Measurements from ENCODE around the gene PLEKHA8. TPM values are rescaled to one million over a fixed set of nuclear protein-coding genes. Genes with fewer than 3 reads are reported as not detected.

The PLEKHA8 gene
- total RNA-seq, 1 donor from 2014 or later = 20.3 TPM

DNA sequence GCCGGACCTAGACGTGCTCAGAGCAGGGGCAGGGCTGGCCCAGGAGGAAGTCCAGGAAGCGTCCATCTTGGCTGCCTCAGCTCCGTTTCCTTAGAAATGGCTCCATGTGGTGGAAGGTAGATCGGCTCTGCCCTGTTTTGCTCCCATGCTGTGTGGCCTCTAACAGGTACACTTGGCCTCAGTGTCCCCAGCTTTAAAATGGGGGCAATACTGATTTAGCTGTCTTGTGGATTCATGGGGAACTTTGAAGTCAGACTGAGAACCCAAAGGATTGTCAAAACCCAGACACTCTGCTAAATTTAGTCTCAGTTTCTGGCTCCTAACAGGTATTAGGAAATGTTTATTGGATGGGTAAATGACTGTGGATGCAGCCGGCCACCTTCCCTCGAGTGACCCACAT is 122.5 kb downstream of the PLEKHA8 start:
- Mint-ChIP-seq H3K27me3 (ENCODE audit: low read depth) (no peaks in the 10 kb centered on the region), H3K9me3 (ENCODE audit: low read depth) (no peaks in the 10 kb centered on the region), H3K4me1 (ENCODE audit: low read depth) (no peaks in the 10 kb centered on the region), H3K36me3 (ENCODE audit: low read depth) (peaks cover 12% of the 10 kb centered on the region), H3K4me3 (ENCODE audit: unreplicated experiment) (no peak overlapping the region), H3K27ac (ENCODE audit: unreplicated experiment) (no peak overlapping the region)
- TF ChIP-seq, protein P1, sequence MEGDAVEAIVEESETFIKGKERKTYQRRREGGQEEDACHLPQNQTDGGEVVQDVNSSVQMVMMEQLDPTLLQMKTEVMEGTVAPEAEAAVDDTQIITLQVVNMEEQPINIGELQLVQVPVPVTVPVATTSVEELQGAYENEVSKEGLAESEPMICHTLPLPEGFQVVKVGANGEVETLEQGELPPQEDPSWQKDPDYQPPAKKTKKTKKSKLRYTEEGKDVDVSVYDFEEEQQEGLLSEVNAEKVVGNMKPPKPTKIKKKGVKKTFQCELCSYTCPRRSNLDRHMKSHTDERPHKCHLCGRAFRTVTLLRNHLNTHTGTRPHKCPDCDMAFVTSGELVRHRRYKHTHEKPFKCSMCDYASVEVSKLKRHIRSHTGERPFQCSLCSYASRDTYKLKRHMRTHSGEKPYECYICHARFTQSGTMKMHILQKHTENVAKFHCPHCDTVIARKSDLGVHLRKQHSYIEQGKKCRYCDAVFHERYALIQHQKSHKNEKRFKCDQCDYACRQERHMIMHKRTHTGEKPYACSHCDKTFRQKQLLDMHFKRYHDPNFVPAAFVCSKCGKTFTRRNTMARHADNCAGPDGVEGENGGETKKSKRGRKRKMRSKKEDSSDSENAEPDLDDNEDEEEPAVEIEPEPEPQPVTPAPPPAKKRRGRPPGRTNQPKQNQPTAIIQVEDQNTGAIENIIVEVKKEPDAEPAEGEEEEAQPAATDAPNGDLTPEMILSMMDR (IDR thresholded peaks at IDR 0.05) = no peak
- no peak for DNase-seq (ENCODE audit: low spot score)

DNA sequence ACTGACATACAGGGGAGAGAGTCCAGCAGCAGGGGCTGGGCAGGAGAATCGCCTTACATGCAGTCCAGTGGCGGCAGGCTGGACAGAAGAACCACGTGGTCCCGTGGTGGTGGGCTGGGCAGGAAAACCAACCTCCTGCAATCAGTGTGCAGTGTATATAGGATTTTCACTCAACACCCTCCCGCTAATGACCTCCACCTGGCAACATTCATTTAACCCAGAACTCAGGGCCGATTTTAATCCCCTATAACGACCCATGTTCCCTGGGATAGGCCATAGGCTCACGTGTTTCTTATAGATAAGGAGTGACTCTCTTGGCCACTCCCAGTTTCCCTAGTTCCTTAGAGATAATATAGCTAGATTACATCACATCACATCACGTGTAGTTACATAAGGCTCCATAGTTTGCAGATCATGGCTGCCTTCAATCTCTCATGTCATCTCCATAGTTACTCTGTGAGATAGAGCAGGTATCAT is 125.9 kb downstream of the PLEKHA8 start:
- Mint-ChIP-seq H3K27ac (ENCODE audit: unreplicated experiment) (no peak overlapping the region), H3K4me1 (ENCODE audit: low read depth) (no peaks in the 10 kb centered on the region), H3K4me3 (ENCODE audit: unreplicated experiment) (no peak overlapping the region), H3K27me3 (ENCODE audit: low read depth) (no peaks in the 10 kb centered on the region), H3K9me3 (ENCODE audit: low read depth) (no peaks in the 10 kb centered on the region), H3K36me3 (ENCODE audit: low read depth) (peaks cover 12% of the 10 kb centered on the region)
- TF ChIP-seq, protein P1 (IDR thresholded peaks at IDR 0.05) = no peak
- no peak for DNase-seq (ENCODE audit: low spot score)

DNA sequence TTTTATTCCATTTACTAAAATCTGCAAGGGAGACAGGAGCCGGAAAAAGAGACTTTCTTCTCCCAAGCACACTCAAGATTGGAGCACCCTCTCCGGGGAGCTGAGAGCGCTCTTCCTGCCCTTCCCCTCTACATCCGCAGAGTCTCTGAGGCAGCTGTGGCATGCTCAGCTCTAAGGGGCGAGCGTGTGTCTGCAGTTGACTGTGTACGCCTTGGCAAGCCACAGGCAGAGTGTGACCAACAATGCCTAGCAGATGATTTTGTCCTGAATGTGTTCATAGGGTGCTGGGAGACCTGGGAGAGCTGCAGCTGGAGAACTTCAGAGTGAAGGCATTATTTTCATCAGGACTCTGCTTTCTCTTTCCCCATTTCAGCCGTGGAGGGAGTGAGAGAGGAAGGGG is 127.3 kb downstream of the PLEKHA8 start:
- H3K4me3 Mint-ChIP-seq (ENCODE audit: unreplicated experiment) = no peak overlapping the region
- H3K4me1 Mint-ChIP-seq (ENCODE audit: low read depth) = peaks cover 2% of the 10 kb centered on the region
- no peak for DNase-seq (ENCODE audit: low spot score)
- no peaks in the 10 kb centered on the region for H3K27me3 Mint-ChIP-seq (ENCODE audit: low read depth)
- H3K9me3 Mint-ChIP-seq (ENCODE audit: low read depth) = no peaks in the 10 kb centered on the region
- TF ChIP-seq, protein P1 (IDR thresholded peaks at IDR 0.05) = no peak
- H3K27ac Mint-ChIP-seq (ENCODE audit: unreplicated experiment) = no peak overlapping the region
- peaks cover 10% of the 10 kb centered on the region for H3K36me3 Mint-ChIP-seq (ENCODE audit: low read depth)

DNA sequence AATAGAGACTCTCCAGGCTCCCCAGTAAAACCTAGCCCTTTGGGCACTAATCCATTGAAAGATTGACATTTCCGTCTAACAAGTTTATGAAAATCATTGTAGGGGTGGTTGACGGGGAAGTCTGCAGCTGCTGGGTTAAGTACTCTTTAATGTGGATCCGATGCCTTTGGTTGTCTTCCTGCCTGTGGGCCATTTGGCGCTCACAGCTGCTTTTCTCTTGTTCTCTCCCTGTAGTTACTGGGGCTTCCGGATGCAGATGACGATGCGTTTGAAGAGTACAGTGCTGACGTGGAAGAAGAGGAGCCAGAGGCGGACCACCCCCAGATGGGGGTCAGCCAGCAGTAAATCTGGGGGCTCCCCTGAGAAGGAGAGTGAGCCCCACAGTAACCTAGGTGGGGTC is 129.0 kb downstream of the PLEKHA8 start:
- Mint-ChIP-seq H3K36me3 (ENCODE audit: low read depth) (peaks cover 5% of the 10 kb centered on the region), H3K27me3 (ENCODE audit: low read depth) (no peaks in the 10 kb centered on the region), H3K4me3 (ENCODE audit: unreplicated experiment) (no peak overlapping the region), H3K27ac (ENCODE audit: unreplicated experiment) (no peak overlapping the region), H3K4me1 (ENCODE audit: low read depth) (peaks cover 5% of the 10 kb centered on the region), H3K9me3 (ENCODE audit: low read depth) (no peaks in the 10 kb centered on the region)
- DNase-seq (ENCODE audit: low spot score) = no peak
- TF ChIP-seq, protein P1 (IDR thresholded peaks at IDR 0.05) = no peak

DNA sequence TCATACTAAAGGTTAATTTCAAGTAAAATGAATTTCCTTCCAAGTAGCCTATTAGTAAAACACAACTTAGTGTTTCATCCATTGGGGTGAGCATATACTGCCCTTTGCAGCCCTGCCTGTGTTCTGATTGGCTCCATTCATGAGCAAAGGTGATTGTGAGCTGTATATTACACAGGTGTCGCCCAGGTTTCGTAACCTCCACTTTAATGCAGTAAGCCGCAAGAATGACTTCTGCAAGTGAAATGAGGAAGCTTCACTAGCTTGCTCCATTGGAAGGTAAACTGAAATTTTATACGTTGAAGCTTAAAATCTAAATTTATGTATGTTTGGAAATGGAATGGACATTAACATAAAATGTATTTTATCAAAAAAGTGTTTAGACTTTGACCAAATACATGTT is 131.0 kb downstream of the PLEKHA8 start:
- no peak for DNase-seq (ENCODE audit: low spot score)
- H3K36me3 Mint-ChIP-seq (ENCODE audit: low read depth) = peaks cover 4% of the 10 kb centered on the region
- H3K9me3 Mint-ChIP-seq (ENCODE audit: low read depth) = no peaks in the 10 kb centered on the region
- H3K27me3 Mint-ChIP-seq (ENCODE audit: low read depth) = no peaks in the 10 kb centered on the region
- TF ChIP-seq, protein P1 (IDR thresholded peaks at IDR 0.05) = no peak
- H3K27ac Mint-ChIP-seq (ENCODE audit: unreplicated experiment) = no peak overlapping the region
- no peak overlapping the region for H3K4me3 Mint-ChIP-seq (ENCODE audit: unreplicated experiment)
- peaks cover 24% of the 10 kb centered on the region for H3K4me1 Mint-ChIP-seq (ENCODE audit: low read depth)

All from chondrocyte (in vitro differentiated cells).